Measurements from ENCODE around the gene TSGA10.

TSGA10 gene

GRCh38 chr2:98948956-98949739, 205.6 kb downstream of the TSGA10 start:
- in situ Hi-C loops (cut with MboI; ENCODE audit: low sequenced_read_pairs) = no loop called here

GRCh38 chr2:98947554-98947953, 207.2 kb downstream of the TSGA10 start:
- in situ Hi-C loops (cut with MboI; ENCODE audit: low sequenced_read_pairs) = no loop called here
